GM23338 (cell line): ENCODE measurements around the gene CASP1. TPM values are rescaled to one million over a fixed set of nuclear protein-coding genes. Genes with fewer than 3 reads are reported as not detected.

ENCODE experiments used
- ATAC-seq: fragments of 200-7000 bp; cut with Tn5 transposase; 3 replicates; pipeline ENCODE4 v1.9.1; 2020
- DNase-seq: peaks from one replicate; pipeline ENCODE4 v3.0.0-alpha.2; 2015; ENCODE audit warnings: low spot score
- H2AFZ ChIP-seq: fragments of 200-600 bp; sonication (generic); 2 replicates; pipeline ENCODE4 v1.8.0; 2016; ENCODE audit warnings: antibody characterized with exemption, mild to moderate bottlenecking, moderate library complexity
- H3F3A ChIP-seq: fragments of 200-600 bp; sonication (generic); replicated peaks from 2 replicates; pipeline ENCODE4 v1.8.0; 2017; ENCODE audit warnings: antibody characterized with exemption, mixed run types, low read depth
- H3K27ac ChIP-seq: fragments of 200-600 bp; sonication (generic); 2 replicates; pipeline ENCODE4 v1.6.1; 2016; ENCODE audit warnings: low read depth
- H3K27me3 ChIP-seq: fragments of 200-600 bp; sonication (generic); 2 replicates; pipeline ENCODE4 v1.8.0; 2016; ENCODE audit warnings: mild to moderate bottlenecking, mixed run types, moderate library complexity; ENCODE audit not compliant: insufficient read depth
- H3K36me3 ChIP-seq: fragments of 200-600 bp; sonication (generic); 2 replicates; pipeline ENCODE4 v1.8.0; 2016; ENCODE audit warnings: mild to moderate bottlenecking; ENCODE audit not compliant: insufficient read depth
- H3K4me1 ChIP-seq: fragments of 200-600 bp; sonication (generic); 2 replicates; pipeline ENCODE4 v1.8.0; 2016; ENCODE audit warnings: mild to moderate bottlenecking, moderate library complexity; ENCODE audit not compliant: insufficient read depth
- H3K4me2 ChIP-seq: fragments of 200-600 bp; sonication (generic); 2 replicates; pipeline ENCODE4 v1.7.1; 2017; ENCODE audit warnings: mixed run types
- H3K4me3 ChIP-seq: fragments of 200-600 bp; sonication (generic); 2 replicates; pipeline ENCODE4 v1.6.1; 2016; ENCODE audit warnings: mixed run types
- H3K79me2 ChIP-seq: fragments of 200-600 bp; sonication (generic); replicated peaks from 2 replicates; pipeline ENCODE4 v1.8.0; 2017; ENCODE audit warnings: mild to moderate bottlenecking; ENCODE audit not compliant: insufficient read depth
- H3K9me2 ChIP-seq: fragments of 200-600 bp; sonication (generic); 2 replicates; pipeline ENCODE4 v1.8.0; 2017; ENCODE audit not compliant: insufficient read depth
- H4K20me1 ChIP-seq: fragments of 200-600 bp; sonication (generic); replicated peaks from 2 replicates; pipeline ENCODE4 v1.8.0; 2017; ENCODE audit warnings: mild to moderate bottlenecking; ENCODE audit not compliant: insufficient read depth
- H3K27ac Mint-ChIP-seq: 2 replicates; pipeline ENCODE4 v1.8.0; 2020; ENCODE audit warnings: inconsistent platforms, mild to moderate bottlenecking, moderate library complexity, mixed read lengths
- H3K27me3 Mint-ChIP-seq: 3 replicates; pipeline ENCODE4 v1.8.0; 2022; ENCODE audit warnings: low read depth, mild to moderate bottlenecking, moderate library complexity, mixed read lengths, inconsistent platforms; ENCODE audit not compliant: insufficient read depth, poor library complexity
- H3K36me3 Mint-ChIP-seq: 3 replicates; pipeline ENCODE4 v1.8.0; 2021; ENCODE audit warnings: low read depth, mild to moderate bottlenecking, inconsistent platforms, moderate library complexity, mixed read lengths
- H3K4me1 Mint-ChIP-seq: 3 replicates; pipeline ENCODE4 v1.8.0; 2020; ENCODE audit warnings: mild to moderate bottlenecking, inconsistent platforms, mixed read lengths
- H3K4me3 Mint-ChIP-seq: 3 replicates; pipeline ENCODE4 v1.8.0; 2021; ENCODE audit warnings: moderate library complexity, mild to moderate bottlenecking, inconsistent platforms, mixed read lengths
- H3K9me3 Mint-ChIP-seq: 3 replicates; pipeline ENCODE4 v1.8.0; 2020; ENCODE audit warnings: moderate library complexity, mild to moderate bottlenecking, inconsistent platforms, mixed read lengths
- ETS1 ChIP-seq: IDR thresholded peaks from 2 replicates; pipeline ENCODE4 v1.6.1; 2016; ENCODE audit warnings: antibody characterized with exemption
- EZH2 ChIP-seq: fragments of 200-600 bp; sonication (generic); IDR thresholded peaks from one replicate; pipeline ENCODE4 v1.8.0; 2017; ENCODE audit warnings: antibody characterized with exemption, mild to moderate bottlenecking, low read depth; ENCODE audit not compliant: unreplicated experiment
- EZH2phosphoT487 ChIP-seq: fragments of 200-600 bp; sonication (generic); IDR thresholded peaks from one replicate; pipeline ENCODE4 v1.8.1; 2018; ENCODE audit warnings: antibody characterized with exemption; ENCODE audit not compliant: unreplicated experiment
- JUNB ChIP-seq: IDR thresholded peaks from one replicate; pipeline ENCODE4 v1.6.1; 2016; ENCODE audit warnings: antibody characterized with exemption; ENCODE audit not compliant: unreplicated experiment
- NANOG ChIP-seq: IDR thresholded peaks from 2 replicates; pipeline ENCODE4 v1.6.1; 2016; ENCODE audit warnings: antibody characterized with exemption, borderline replicate concordance
- POLR2AphosphoS5 ChIP-seq: IDR thresholded peaks from 2 replicates; pipeline ENCODE4 v1.6.1; 2016; ENCODE audit warnings: antibody characterized with exemption, low read depth
- REST ChIP-seq: IDR thresholded peaks from one replicate; pipeline ENCODE4 v1.6.1; 2018; ENCODE audit warnings: antibody characterized with exemption; ENCODE audit not compliant: unreplicated experiment
- STAT1 ChIP-seq: IDR thresholded peaks from one replicate; pipeline ENCODE4 v1.6.1; 2016; ENCODE audit warnings: antibody characterized with exemption; ENCODE audit not compliant: unreplicated experiment
- ZNF114 ChIP-seq: fragments of 250-450 bp; sonication (Bioruptor Pico); IDR thresholded peaks from 2 replicates; pipeline ENCODE4 v1.5.0; 2020; ENCODE audit warnings: mild to moderate bottlenecking, moderate library complexity
- ZNF331 ChIP-seq: fragments of 250-450 bp; sonication (Bioruptor Pico); IDR thresholded peaks from 2 replicates; pipeline ENCODE4 v1.5.0; 2020; ENCODE audit warnings: low read depth, mild to moderate bottlenecking, moderate library complexity
- ZNF462 ChIP-seq: fragments of 250-450 bp; sonication (Bioruptor Pico); IDR thresholded peaks from 2 replicates; pipeline ENCODE4 v1.5.0; 2020; ENCODE audit warnings: mild to moderate bottlenecking, moderate library complexity
- polyA plus RNA-seq: library from polyadenylated mRNA; unstranded; fragments of >200 nt; fragmentation: Nextera tagmentation; extraction: Ambion mirVana; gene quantifications from 2 replicates; pipeline ENCODE4 v1.2.1, GENCODE V29; 2016
- total RNA-seq: library from RNA; depleted of rRNA; stranded (reverse); fragments of >200 nt; shearing (Covaris generic); gene quantifications from 2 replicates; pipeline ENCODE4 v1.2.3, GENCODE V29; 2014
- TF ChIP-seq, protein P1 (sequence below), 2 experiments: fragments of 200-600 bp in 1 of 2; sonication (generic) in 1 of 2; conservative IDR thresholded peaks; 2 replicates each; pipeline versions ENCODE4 v1.5.1 to v1.6.1; 2016 to 2017; ENCODE audit warnings: antibody characterized with exemption in 2 of 2, low read depth in 2 of 2, mild to moderate bottlenecking in 2 of 2, moderate library complexity in 1 of 2

The CASP1 gene
- total and polyA plus RNA-seq, 2 experiments from 2014 or later, result 0.10 TPM; not detected in 1

DNA sequence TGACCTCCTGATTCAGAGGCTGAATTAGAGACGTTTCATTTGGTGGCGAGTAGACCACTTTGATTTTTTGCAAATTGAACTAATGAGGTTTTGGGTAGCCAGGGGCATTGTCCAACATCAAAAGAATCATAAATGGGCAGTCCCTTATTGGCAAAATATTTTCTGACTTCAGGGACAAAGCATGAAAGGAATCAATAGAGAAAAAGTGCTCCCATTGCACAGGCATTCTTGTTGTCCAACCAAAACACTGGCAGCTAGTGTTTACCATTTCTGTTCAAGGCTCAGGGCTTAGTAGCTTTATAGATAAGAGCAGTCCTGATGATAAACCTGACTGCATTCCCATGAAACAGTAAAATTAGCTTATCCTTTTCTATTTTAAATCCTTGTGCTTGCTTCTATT is 16.6 kb upstream of the CASP1 start:
- ATAC-seq (no peak), DNase-seq (no peak)
- no peaks in the 10 kb centered on the region for H3F3A ChIP-seq
- H3K4me3 ChIP-seq, result no peak overlapping the region
- H3K79me2 ChIP-seq, result no peaks in the 10 kb centered on the region
- no peaks in the 10 kb centered on the region for H3K4me1 Mint-ChIP-seq
- no peaks in the 10 kb centered on the region for H3K4me1 ChIP-seq
- no peak overlapping the region for H3K27ac Mint-ChIP-seq
- no peaks in the 10 kb centered on the region for H3K27me3 Mint-ChIP-seq
- H3K27me3 ChIP-seq, result no peaks in the 10 kb centered on the region
- no peaks in the 10 kb centered on the region for H3K36me3 Mint-ChIP-seq
- H3K27ac ChIP-seq, result no peak overlapping the region
- H3K9me2 ChIP-seq, result peaks cover 8% of the 10 kb centered on the region
- no peak overlapping the region for H3K4me2 ChIP-seq
- no peaks in the 10 kb centered on the region for H4K20me1 ChIP-seq
- no peaks in the 10 kb centered on the region for H3K9me3 Mint-ChIP-seq
- H3K36me3 ChIP-seq, result no peaks in the 10 kb centered on the region
- H3K4me3 Mint-ChIP-seq, result no peak overlapping the region
- H2AFZ ChIP-seq, result no peak overlapping the region
- TF ChIP-seq ZNF331 (CRISPR knock-in tag), result no peak
- no peak for TF ChIP-seq EZH2
- TF ChIP-seq, protein P1, sequence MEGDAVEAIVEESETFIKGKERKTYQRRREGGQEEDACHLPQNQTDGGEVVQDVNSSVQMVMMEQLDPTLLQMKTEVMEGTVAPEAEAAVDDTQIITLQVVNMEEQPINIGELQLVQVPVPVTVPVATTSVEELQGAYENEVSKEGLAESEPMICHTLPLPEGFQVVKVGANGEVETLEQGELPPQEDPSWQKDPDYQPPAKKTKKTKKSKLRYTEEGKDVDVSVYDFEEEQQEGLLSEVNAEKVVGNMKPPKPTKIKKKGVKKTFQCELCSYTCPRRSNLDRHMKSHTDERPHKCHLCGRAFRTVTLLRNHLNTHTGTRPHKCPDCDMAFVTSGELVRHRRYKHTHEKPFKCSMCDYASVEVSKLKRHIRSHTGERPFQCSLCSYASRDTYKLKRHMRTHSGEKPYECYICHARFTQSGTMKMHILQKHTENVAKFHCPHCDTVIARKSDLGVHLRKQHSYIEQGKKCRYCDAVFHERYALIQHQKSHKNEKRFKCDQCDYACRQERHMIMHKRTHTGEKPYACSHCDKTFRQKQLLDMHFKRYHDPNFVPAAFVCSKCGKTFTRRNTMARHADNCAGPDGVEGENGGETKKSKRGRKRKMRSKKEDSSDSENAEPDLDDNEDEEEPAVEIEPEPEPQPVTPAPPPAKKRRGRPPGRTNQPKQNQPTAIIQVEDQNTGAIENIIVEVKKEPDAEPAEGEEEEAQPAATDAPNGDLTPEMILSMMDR (conservative IDR thresholded peaks at IDR 0.05; ENCODE audit: low read depth in 2 of 2), result no peak
- no peak for TF ChIP-seq ZNF462 (CRISPR knock-in tag)
- TF ChIP-seq EZH2phosphoT487, result no peak
- TF ChIP-seq NANOG, result no peak
- no peak for TF ChIP-seq STAT1
- TF ChIP-seq JUNB, result no peak
- TF ChIP-seq ETS1, result no peak
- TF ChIP-seq REST, result no peak
- no peak for TF ChIP-seq POLR2AphosphoS5
- no peak for TF ChIP-seq ZNF114
